H1 (cell line): ENCODE results near the gene TAF13. TPM values are rescaled to one million over a fixed set of nuclear protein-coding genes. Genes with fewer than 3 reads are reported as not detected.
"Not testable (repeated sequence)": the region's sequence is repeated elsewhere in the genome, so short reads cannot be mapped to it uniquely, and the experiment has no call there.

Source experiments
- CTCF ChIA-PET: fragments of 300-600 bp; sonication (Branson Sonifier 250); formaldehyde crosslinking; loops from one replicate; lab custom pipeline; 2021; ENCODE audit not compliant: partially characterized antibody; lab: Charles Lee
- POLR2A ChIA-PET: fragments of 300-600 bp; sonication (Branson Sonifier 250); formaldehyde crosslinking; loops from one replicate; lab custom pipeline; 2021; ENCODE audit warnings: inconsistent platforms; ENCODE audit not compliant: partially characterized antibody; lab: Charles Lee
- DNase-seq, 2 experiments: peaks; one replicate each; pipeline versions ENCODE4 v3.0.0 to v3.0.0-alpha.2; 2010 to 2022; ENCODE audit warnings: low spot score in 2 of 2, low read depth in 1 of 2, mixed read lengths in 1 of 2
- FAIRE-seq: peaks from 2 replicates; lab custom pipeline; 2011; peaks lifted over from hg19 to GRCh38; lab: Jason Lieb, UNC
- H2AFZ ChIP-seq: 2 replicates; pipeline ENCODE4 v1.8.1; 2012; ENCODE audit warnings: low read length, inconsistent platforms
- H2AK5ac ChIP-seq: 2 replicates; pipeline ENCODE4 v1.6.1; 2013; ENCODE audit warnings: low read depth, low read length
- H2BK120ac ChIP-seq: replicated peaks from 2 replicates; pipeline ENCODE3; 2013; ENCODE audit warnings: low read depth, low read length, inconsistent platforms
- H2BK12ac ChIP-seq: 2 replicates; pipeline ENCODE4 v1.6.1; 2013; ENCODE audit warnings: low read depth, low read length
- H2BK15ac ChIP-seq: 2 replicates; pipeline ENCODE4 v1.6.1; 2013; ENCODE audit warnings: low read length
- H2BK20ac ChIP-seq: 2 replicates; pipeline ENCODE4 v1.6.1; 2013; ENCODE audit warnings: low read length
- H2BK5ac ChIP-seq: 2 replicates; pipeline ENCODE4 v1.6.1; 2013; ENCODE audit warnings: low read depth, low read length
- H3K14ac ChIP-seq: 2 replicates; pipeline ENCODE4 v1.6.1; 2013; ENCODE audit warnings: inconsistent platforms; ENCODE audit not compliant: insufficient read length
- H3K18ac ChIP-seq: 2 replicates; pipeline ENCODE4 v1.6.1; 2013; ENCODE audit warnings: low read length; ENCODE audit errors: extremely low read depth
- H3K23ac ChIP-seq: 2 replicates; pipeline ENCODE4 v1.6.1; 2013; ENCODE audit warnings: inconsistent platforms; ENCODE audit not compliant: insufficient read length
- H3K23me2 ChIP-seq: 2 replicates; pipeline ENCODE4 v1.6.1; 2013; ENCODE audit warnings: low read depth, low read length
- H3K27ac ChIP-seq: 2 replicates; pipeline ENCODE4 v1.6.1; 2011; ENCODE audit warnings: low read depth, low read length, inconsistent platforms
- H3K27me3 ChIP-seq, 4 experiments: replicated peaks in 1 of 4; 1 replicate in 1 of 4; 2 replicates in 3 of 4; pipeline versions ENCODE4 v1.6.1 to v1.8.1; 2011 to 2013; ENCODE audit warnings: low read length in 3 of 4, mild to moderate bottlenecking in 3 of 4, inconsistent platforms in 2 of 4, mixed read lengths in 2 of 4, moderate library complexity in 1 of 4; ENCODE audit not compliant: control insufficient read depth in 3 of 4, insufficient read depth in 3 of 4; ENCODE audit errors: extremely low read depth in 1 of 4
- H3K36me3 ChIP-seq, 4 experiments: 2 replicates each; pipeline versions ENCODE4 v1.6.1 to v1.8.1; 2011 to 2013; ENCODE audit warnings: mild to moderate bottlenecking in 4 of 4, low read length in 3 of 4, moderate library complexity in 2 of 4, control low read depth in 1 of 4, inconsistent platforms in 1 of 4; ENCODE audit not compliant: insufficient read depth in 4 of 4, control insufficient read depth in 2 of 4
- H3K4ac ChIP-seq: replicated peaks from 2 replicates; pipeline ENCODE3; 2013; ENCODE audit warnings: low read length, low read depth, mixed read lengths, inconsistent platforms; ENCODE audit not compliant: insufficient read length
- H3K4me1 ChIP-seq, 4 experiments: replicated peaks in 1 of 4; 1 replicate in 1 of 4; 2 replicates in 3 of 4; pipeline versions ENCODE4 v1.6.1 to v1.8.1; 2011 to 2013; ENCODE audit warnings: low read length in 3 of 4, inconsistent platforms in 2 of 4, mixed read lengths in 1 of 4; ENCODE audit not compliant: insufficient read depth in 4 of 4, control insufficient read depth in 3 of 4
- H3K4me2 ChIP-seq, 2 experiments: 2 replicates each; pipeline versions ENCODE4 v1.6.1 to v1.8.1; 2011 to 2013; ENCODE audit warnings: low read depth in 2 of 2, low read length in 2 of 2, control low read depth in 1 of 2, inconsistent platforms in 1 of 2, mild to moderate bottlenecking in 1 of 2; ENCODE audit not compliant: insufficient read depth in 1 of 2
- H3K4me3 ChIP-seq, 4 experiments: fragments of 200-600, 300-600 bp in 1 of 4; sonication (generic), shearing (Covaris generic), sonication (Bioruptor Twin) in 1 of 4; 2 replicates each; pipeline versions ENCODE4 v1.5.1 to v1.8.1; 2011 to 2016; ENCODE audit warnings: low read length in 4 of 4, low read depth in 3 of 4, control low read depth in 2 of 4, inconsistent platforms in 2 of 4, mild to moderate bottlenecking in 2 of 4, mixed read lengths in 1 of 4, moderate library complexity in 1 of 4; ENCODE audit not compliant: insufficient read depth in 2 of 4; ENCODE audit errors: extremely low read depth in 1 of 4
- H3K56ac ChIP-seq: replicated peaks from 2 replicates; pipeline ENCODE3; 2013; ENCODE audit warnings: low read depth, mild to moderate bottlenecking, mixed read lengths, low read length, inconsistent platforms; ENCODE audit not compliant: insufficient read length
- H3K79me1 ChIP-seq: 2 replicates; pipeline ENCODE4 v1.6.1; 2013; ENCODE audit warnings: low read depth, low read length, control low read depth
- H3K79me2 ChIP-seq, 2 experiments: 2 replicates each; pipeline versions ENCODE4 v1.6.1 to v1.8.1; 2012 to 2013; ENCODE audit warnings: low read length in 2 of 2, mild to moderate bottlenecking in 2 of 2, inconsistent platforms in 1 of 2; ENCODE audit not compliant: insufficient read depth in 2 of 2, control insufficient read depth in 1 of 2
- H3K9ac ChIP-seq, 4 experiments: replicated peaks in 1 of 4; 1 replicate in 1 of 4; 2 replicates in 3 of 4; pipeline versions ENCODE4 v1.6.1 to v1.8.1; 2011 to 2013; ENCODE audit warnings: low read depth in 3 of 4, low read length in 3 of 4, control low read depth in 2 of 4, mild to moderate bottlenecking in 2 of 4, moderate library complexity in 2 of 4, inconsistent platforms in 1 of 4; ENCODE audit errors: extremely low read depth in 1 of 4
- H3K9me3 ChIP-seq, 2 experiments: 2 replicates each; pipeline versions ENCODE4 v1.6.1 to v1.8.1; 2012 to 2013; ENCODE audit warnings: mild to moderate bottlenecking in 2 of 2, moderate library complexity in 2 of 2, control low read depth in 1 of 2, inconsistent platforms in 1 of 2, low read depth in 1 of 2, low read length in 1 of 2, mixed read lengths in 1 of 2; ENCODE audit not compliant: insufficient read depth in 2 of 2
- H4K20me1 ChIP-seq, 2 experiments: replicated peaks in 1 of 2; 2 replicates each; pipeline versions ENCODE3 to v1.8.1; 2011 to 2013; ENCODE audit warnings: inconsistent platforms in 2 of 2, low read length in 2 of 2, mild to moderate bottlenecking in 1 of 2; ENCODE audit not compliant: insufficient read depth in 2 of 2, control insufficient read depth in 1 of 2
- H4K5ac ChIP-seq: 2 replicates; pipeline ENCODE4 v1.6.1; 2013; ENCODE audit warnings: low read length, low read depth, mixed read lengths, inconsistent platforms; ENCODE audit not compliant: insufficient read length
- H4K8ac ChIP-seq: 2 replicates; pipeline ENCODE4 v1.8.0; 2013; ENCODE audit warnings: mild to moderate bottlenecking, moderate library complexity, low read length, inconsistent platforms; ENCODE audit not compliant: insufficient read depth; ENCODE audit errors: extremely low read depth
- H4K91ac ChIP-seq: replicated peaks from 2 replicates; pipeline ENCODE3; 2013; ENCODE audit warnings: low read length, mixed read lengths, inconsistent platforms; ENCODE audit not compliant: insufficient read length
- WGBS, 2 experiments: shearing (Covaris generic) in 1 of 2; methylation state at CpG; one replicate each; pipeline versions ENCODE4 v1.1.6 to v1.1.7; 2013 to 2015; ENCODE audit warnings: low lambda C conversion rate in 2 of 2, mixed read lengths in 2 of 2, inconsistent platforms in 1 of 2, low coverage in 1 of 2, missing lambda C conversion rate in 1 of 2; ENCODE audit not compliant: insufficient replicate concordance in 2 of 2, insufficient coverage in 1 of 2, insufficient read length in 1 of 2; ENCODE audit errors: extremely low coverage in 1 of 2, missing lambda C conversion rate in 1 of 2; 5-methylcytosine and 5-hydroxymethylcytosine counted together
- polyA plus RNA-seq, 7 experiments: library from polyadenylated mRNA; depleted of rRNA in 3 of 7; stranded (reverse) in 5 of 7; unstranded in 2 of 7; fragments of >200 nt in 5 of 7; fragments of 200-250 nt in 2 of 7; gene quantifications; 1 replicate in 5 of 7; 2 replicates in 1 of 7; 4 replicates in 1 of 7; pipeline versions ENCODE4 v1.2.1 to v1.2.3, GENCODE V29; 2011 to 2013; ENCODE audit warnings: missing spikeins in 2 of 7, mixed read lengths in 2 of 7
- total RNA-seq: library from RNA; stranded (reverse); fragmentation: NEBNext Ultra II Directional; extraction: Animal tissue kit (Norgen Biotek cat#: 25700); gene quantifications from 2 replicates; pipeline ENCODE4 v1.2.1, GENCODE V29; 2021

The TAF13 gene
- total and polyA plus RNA-seq, 2 of the 8 experiments (the other 6 are each of a cell fraction or from before 2014, with no cell fraction given), result 13.1 to 41.7 TPM

GRCh38 chr1:109017719-109018118, 58.1 kb downstream of the TAF13 start:
- not testable (repeated sequence) for H3K4me2 ChIP-seq
- WGBS, 2 experiments, result 92% methylated on average over 6 of the region's 6 CpGs; no CpG with 5 or more reads in 1 of the 2 experiments
- POLR2A ChIA-PET, result interaction anchor here (1.1 kb wide), 1 partner anchor 83 kb away, joined by 3 read pairs; no protein-coding TSS in a partner anchor

More at GRCh38 chr1:109017719-109018118, 58.1 kb downstream of the TAF13 start:
- not testable (repeated sequence) for FAIRE-seq, H3K4me1 ChIP-seq, H3K56ac ChIP-seq, H2BK5ac ChIP-seq, H3K23ac ChIP-seq, H3K4ac ChIP-seq, H3K23me2 ChIP-seq, H4K91ac ChIP-seq, H3K79me2 ChIP-seq, H4K5ac ChIP-seq, H3K14ac ChIP-seq, H3K79me1 ChIP-seq, H4K20me1 ChIP-seq, DNase-seq, H2AFZ ChIP-seq, H2BK15ac ChIP-seq, H3K4me3 ChIP-seq, H3K9ac ChIP-seq, H3K9me3 ChIP-seq, H2BK12ac ChIP-seq, H4K8ac ChIP-seq, H2AK5ac ChIP-seq, H3K27me3 ChIP-seq, H3K18ac ChIP-seq, H3K27ac ChIP-seq, H2BK120ac ChIP-seq, H2BK20ac ChIP-seq, H3K36me3 ChIP-seq
- CTCF ChIA-PET, result interaction anchor here (0.6 to 1.6 kb wide), 4 partner anchors 10 to 1478 kb away, joined by 3 to 4 read pairs (median 4); no protein-coding TSS in a partner anchor
